Mammary epithelial cell (primary cell): Measurements from ENCODE around the gene FNDC3B.

Source experiments
- CTCF ChIP-seq, 2 donors: IDR thresholded peaks in 1 of 2; conservative IDR thresholded peaks in 1 of 2; 2 replicates each; pipeline ENCODE4 v1.5.1; 2011 to 2012; ENCODE audit warnings: inconsistent platforms in 2 of 2, low read length in 2 of 2, mild to moderate bottlenecking in 2 of 2, control low read depth in 1 of 2, low read depth in 1 of 2; ENCODE audit not compliant: insufficient read depth in 1 of 2; ENCODE audit errors: extremely low read depth in 1 of 2
- EZH2 ChIP-seq: IDR thresholded peaks from 2 replicates; pipeline ENCODE4 v1.6.1; 2012; ENCODE audit warnings: low read length, inconsistent platforms, borderline replicate concordance

GRCh38 chr3:172364374-172365027 is 325.1 kb downstream of the FNDC3B start:
- no peak for TF ChIP-seq CTCF (conservative IDR thresholded peaks at IDR 0.05 in 1 of 2, IDR thresholded peaks at IDR 0.05 in 1 of 2; ENCODE audit: extremely low read depth in 1 of 2, insufficient read depth in 1 of 2, low read depth in 1 of 2, low read length in 2 of 2)
- no peak for TF ChIP-seq EZH2
